GM18861 (cell line): ENCODE measurements around the gene SMAD3.
"Not testable (repeated sequence)": the region's sequence is repeated elsewhere in the genome, so short reads cannot be mapped to it uniquely, and the experiment has no call there.

Experiments
- ATAC-seq: cut with Tn5 transposase; IDR thresholded peaks from one replicate; pipeline ENCODE4 v1.9.1; 2021; ENCODE audit not compliant: unreplicated experiment

The SMAD3 gene

GRCh38 chr15:67123291-67123690 is 57.9 kb downstream of the SMAD3 start:
- ATAC-seq = not testable (repeated sequence)

- no peak for ATAC-seq
These were observed 58.7 kb downstream of the SMAD3 start for GRCh38 chr15:67124111-67124510.

- ATAC-seq = no peak
These were observed 59.6 kb downstream of the SMAD3 start for GRCh38 chr15:67124911-67125588.

GRCh38 chr15:67125589-67126502 is 60.4 kb downstream of the SMAD3 start:
- ATAC-seq = no peak

GRCh38 chr15:67126551-67127330 is 61.3 kb downstream of the SMAD3 start:
- no peak for ATAC-seq

- no peak for ATAC-seq
These were observed 61.9 kb downstream of the SMAD3 start for GRCh38 chr15:67127331-67127664.

- ATAC-seq = no peak
These were observed 62.6 kb downstream of the SMAD3 start for GRCh38 chr15:67127965-67128364.

- ATAC-seq = no peak
These were observed 64.8 kb downstream of the SMAD3 start for GRCh38 chr15:67130166-67130565.

GRCh38 chr15:67130673-67131601 is 65.5 kb downstream of the SMAD3 start:
- no peak for ATAC-seq

GRCh38 chr15:67132276-67132675 is 66.9 kb downstream of the SMAD3 start:
- ATAC-seq = no peak

- ATAC-seq = no peak
These were observed 67.6 kb downstream of the SMAD3 start for GRCh38 chr15:67133026-67133425.

- ATAC-seq = peak; percentile 11
These were observed 68.3 kb downstream of the SMAD3 start for GRCh38 chr15:67133738-67134066.

- ATAC-seq = peak; percentile 57
These were observed 68.9 kb downstream of the SMAD3 start for GRCh38 chr15:67134067-67134838.

- ATAC-seq = no peak
These were observed 69.6 kb downstream of the SMAD3 start for GRCh38 chr15:67134871-67135492.

GRCh38 chr15:67135494-67135893 is 70.1 kb downstream of the SMAD3 start:
- ATAC-seq = no peak

GRCh38 chr15:67136802-67137201 is 71.4 kb downstream of the SMAD3 start:
- no peak for ATAC-seq

GRCh38 chr15:67137319-67137718 is 71.9 kb downstream of the SMAD3 start:
- no peak for ATAC-seq

- ATAC-seq = no peak
These were observed 72.8 kb downstream of the SMAD3 start for GRCh38 chr15:67137951-67138848.
